HFF-Myc (cell line): ENCODE measurements around the gene GREB1L.

Experiments
- DNase-seq: peaks from one replicate; pipeline ENCODE4 v3.0.0-alpha.2; 2011; ENCODE audit warnings: low read depth; ENCODE audit errors: extremely low read depth
- H3K4me3 ChIP-seq: replicated peaks from 2 replicates; pipeline ENCODE4 v1.5.1; 2011; ENCODE audit warnings: low read depth, mild to moderate bottlenecking, control low read depth, low read length
- TF ChIP-seq, protein P1 (sequence below): IDR thresholded peaks from 2 replicates; pipeline ENCODE4 v1.5.1; 2012; ENCODE audit warnings: mild to moderate bottlenecking, low read depth, low read length, control low read depth; ENCODE audit errors: missing control alignments

GREB1L gene

DNA sequence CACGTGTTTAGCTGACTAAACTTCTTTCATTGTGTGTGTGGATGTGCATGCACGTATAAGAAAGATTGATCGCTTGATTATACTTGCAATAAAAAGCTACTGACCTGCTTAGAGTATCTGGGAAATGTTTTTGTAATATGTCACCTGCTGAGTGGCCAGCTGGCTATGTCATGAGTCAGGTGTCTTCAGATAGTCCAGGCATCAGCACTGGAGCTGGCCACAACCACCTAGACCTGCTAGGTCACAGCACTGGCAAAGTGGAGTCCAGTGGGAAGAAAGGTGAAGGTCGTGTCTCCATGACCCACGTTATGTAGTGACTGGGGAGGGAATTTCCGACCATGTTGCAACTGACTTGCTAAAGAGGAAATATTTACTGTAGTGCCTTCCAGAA is 211.5 kb downstream of the GREB1L start:
- TF ChIP-seq, protein P1, sequence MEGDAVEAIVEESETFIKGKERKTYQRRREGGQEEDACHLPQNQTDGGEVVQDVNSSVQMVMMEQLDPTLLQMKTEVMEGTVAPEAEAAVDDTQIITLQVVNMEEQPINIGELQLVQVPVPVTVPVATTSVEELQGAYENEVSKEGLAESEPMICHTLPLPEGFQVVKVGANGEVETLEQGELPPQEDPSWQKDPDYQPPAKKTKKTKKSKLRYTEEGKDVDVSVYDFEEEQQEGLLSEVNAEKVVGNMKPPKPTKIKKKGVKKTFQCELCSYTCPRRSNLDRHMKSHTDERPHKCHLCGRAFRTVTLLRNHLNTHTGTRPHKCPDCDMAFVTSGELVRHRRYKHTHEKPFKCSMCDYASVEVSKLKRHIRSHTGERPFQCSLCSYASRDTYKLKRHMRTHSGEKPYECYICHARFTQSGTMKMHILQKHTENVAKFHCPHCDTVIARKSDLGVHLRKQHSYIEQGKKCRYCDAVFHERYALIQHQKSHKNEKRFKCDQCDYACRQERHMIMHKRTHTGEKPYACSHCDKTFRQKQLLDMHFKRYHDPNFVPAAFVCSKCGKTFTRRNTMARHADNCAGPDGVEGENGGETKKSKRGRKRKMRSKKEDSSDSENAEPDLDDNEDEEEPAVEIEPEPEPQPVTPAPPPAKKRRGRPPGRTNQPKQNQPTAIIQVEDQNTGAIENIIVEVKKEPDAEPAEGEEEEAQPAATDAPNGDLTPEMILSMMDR: no peak
- no peak for DNase-seq
- no peak overlapping the region for H3K4me3 ChIP-seq

DNA sequence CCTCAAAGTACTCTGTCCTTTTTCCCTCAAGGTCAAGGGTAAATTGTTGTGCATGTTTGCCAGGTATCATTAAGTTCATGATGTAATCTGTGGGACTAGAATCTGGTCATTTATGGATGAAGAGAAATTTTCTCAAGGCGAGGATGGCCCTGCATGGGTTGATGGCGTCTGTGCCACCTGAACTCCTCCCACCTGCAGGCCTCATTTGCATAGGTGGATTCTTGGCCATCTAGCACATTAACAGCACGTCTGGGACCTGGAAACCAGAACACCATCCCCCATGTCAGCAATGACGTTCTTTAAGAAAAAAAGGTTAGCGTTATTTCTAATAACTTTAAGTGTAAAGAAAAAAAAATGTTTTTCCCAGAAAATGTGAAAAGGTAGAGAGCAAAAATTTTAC is 212.7 kb downstream of the GREB1L start:
- TF ChIP-seq, protein P1: no peak
- DNase-seq: no peak
- H3K4me3 ChIP-seq: no peak overlapping the region

DNA sequence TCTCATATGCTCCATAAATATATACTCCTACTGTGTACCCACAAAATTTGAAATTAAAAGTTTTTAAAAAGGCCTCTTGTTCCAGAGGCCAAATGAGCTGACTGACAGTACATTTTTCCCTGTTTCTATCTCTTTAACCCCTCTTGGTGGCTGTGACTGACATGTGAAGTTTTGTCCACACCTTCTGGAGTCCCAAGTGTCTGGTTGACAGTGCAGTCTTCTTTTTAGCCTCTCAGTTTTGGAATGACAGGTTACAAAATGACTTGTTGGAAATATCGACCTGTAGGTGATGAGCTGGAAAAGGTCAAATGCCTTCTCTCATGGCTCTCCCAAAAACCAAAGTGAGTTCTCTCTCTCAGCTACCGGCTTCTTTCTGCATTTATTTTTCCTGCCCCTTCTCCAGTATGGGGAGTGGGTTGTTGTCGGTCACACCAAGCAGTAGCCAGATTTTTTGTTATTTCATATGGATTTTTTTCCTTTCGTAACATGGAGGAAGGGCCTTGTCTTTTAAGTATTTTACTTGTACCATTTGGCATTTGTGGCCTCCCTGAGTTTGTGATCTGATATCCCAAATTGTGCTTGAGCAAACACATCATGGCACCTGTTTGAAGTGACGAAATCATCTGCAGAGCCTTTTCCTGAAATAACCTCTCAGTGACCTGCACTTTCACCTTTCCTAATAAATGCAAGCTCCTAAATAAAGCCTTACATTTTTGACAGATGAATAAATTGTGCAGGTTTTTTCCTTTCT is 214.6 kb downstream of the GREB1L start:
- TF ChIP-seq, protein P1: no peak
- no peak for DNase-seq
- no peak overlapping the region for H3K4me3 ChIP-seq

DNA sequence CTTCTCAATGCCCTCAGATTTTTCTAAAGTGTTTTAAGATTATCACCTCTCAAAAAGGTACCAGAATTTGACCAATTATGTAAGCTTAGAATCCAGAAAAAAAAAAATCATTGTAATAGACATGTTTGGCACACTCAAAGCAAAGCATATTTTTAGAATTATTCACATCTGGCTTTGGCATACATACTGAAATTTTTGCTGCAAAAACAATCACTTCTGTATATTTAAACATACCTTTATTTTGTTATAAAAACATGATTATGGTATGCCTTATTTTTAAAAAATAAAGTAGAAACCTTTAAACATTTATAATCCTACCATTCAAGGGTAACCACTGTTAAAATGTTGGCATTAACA is 215.1 kb downstream of the GREB1L start:
- no peak overlapping the region for H3K4me3 ChIP-seq
- TF ChIP-seq, protein P1: no peak
- no peak for DNase-seq

DNA sequence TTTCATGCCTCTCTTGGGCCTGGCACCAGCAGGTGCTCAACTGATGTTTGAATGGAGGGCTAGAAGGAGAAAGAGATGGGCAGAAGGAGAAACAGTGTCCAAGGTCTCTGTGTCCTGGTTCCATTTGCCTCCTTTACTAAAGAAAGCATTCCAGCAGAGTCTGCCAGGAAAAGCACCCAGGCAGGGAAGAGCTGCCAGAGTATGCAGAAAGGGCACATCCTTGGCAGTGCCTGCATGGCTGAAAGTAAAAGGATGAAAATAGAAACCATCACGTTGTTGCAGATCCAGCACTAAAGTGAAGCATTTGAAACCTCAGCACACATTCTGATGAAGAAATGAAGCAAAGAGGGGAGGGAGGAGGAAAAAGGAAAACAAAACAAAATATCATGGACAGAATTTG is 216.3 kb downstream of the GREB1L start:
- no peak for DNase-seq
- H3K4me3 ChIP-seq: no peak overlapping the region
- TF ChIP-seq, protein P1: no peak

DNA sequence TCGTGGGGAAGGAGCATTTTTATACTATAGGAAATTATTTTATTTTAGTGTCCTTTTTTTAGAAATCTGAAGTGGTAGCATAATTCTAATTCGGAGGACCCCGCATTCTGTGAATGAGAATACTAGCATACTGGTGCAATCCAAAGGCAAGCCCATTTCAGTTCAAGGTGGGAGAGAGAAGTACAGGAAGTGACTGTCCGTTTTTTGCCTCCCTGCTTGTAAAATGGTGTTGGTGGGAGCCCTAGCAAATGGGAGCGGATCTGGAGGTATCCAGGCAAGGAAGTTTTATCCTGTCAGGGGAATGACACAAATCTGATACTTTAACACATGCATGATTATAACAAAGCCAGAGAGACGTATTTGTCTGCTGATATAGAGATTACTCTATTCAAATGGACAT is 216.8 kb downstream of the GREB1L start:
- TF ChIP-seq, protein P1: no peak
- DNase-seq: no peak
- H3K4me3 ChIP-seq: no peak overlapping the region
